Aorta (tissue), 5 donors: Measurements from ENCODE around the gene STOX2. TPM values are rescaled to one million over a fixed set of nuclear protein-coding genes. Genes with fewer than 3 reads are reported as not detected.

Experiments used
- ATAC-seq: fragments of 200-7000 bp; cut with Tn5 transposase; one replicate; pipeline ENCODE4 v1.9.1; 2022; ENCODE audit warnings: moderate library complexity; ENCODE audit not compliant: low FRiP score
- DNase-seq, 2 donors: peaks; one replicate each; pipeline ENCODE4 v3.0.0-alpha.2; 2020
- H3K27ac ChIP-seq, 2 donors: one replicate each; pipeline ENCODE4 v1.5.1; 2013; ENCODE audit warnings: low read length in 2 of 2, mild to moderate bottlenecking in 2 of 2, moderate library complexity in 2 of 2, control low read depth in 1 of 2, inconsistent platforms in 1 of 2, low read depth in 1 of 2
- H3K27me3 ChIP-seq, 2 donors: one replicate each; pipeline ENCODE4 v1.6.1; 2013; ENCODE audit warnings: control low read depth in 1 of 2, low read length in 1 of 2, mild to moderate bottlenecking in 1 of 2, moderate library complexity in 1 of 2; ENCODE audit not compliant: insufficient read depth in 2 of 2, control insufficient read depth in 1 of 2
- H3K36me3 ChIP-seq, 2 donors: one replicate each; pipeline ENCODE4 v1.6.1; 2013; ENCODE audit warnings: control low read depth in 1 of 2, low read length in 1 of 2, mild to moderate bottlenecking in 1 of 2; ENCODE audit not compliant: insufficient read depth in 2 of 2, control insufficient read depth in 1 of 2
- H3K4me1 ChIP-seq, 2 donors: one replicate each; pipeline ENCODE4 v1.6.1; 2013; ENCODE audit warnings: low read length in 2 of 2, control low read depth in 1 of 2, mild to moderate bottlenecking in 1 of 2, moderate library complexity in 1 of 2; ENCODE audit not compliant: insufficient read depth in 2 of 2, control insufficient read depth in 1 of 2
- H3K4me3 ChIP-seq, 2 donors: one replicate each; pipeline ENCODE4 v1.5.1; 2013; ENCODE audit warnings: low read length in 2 of 2, control low read depth in 1 of 2, mild to moderate bottlenecking in 1 of 2
- H3K9me3 ChIP-seq: one replicate; pipeline ENCODE4 v1.6.1; 2013; ENCODE audit warnings: mild to moderate bottlenecking, low read length; ENCODE audit not compliant: control insufficient read depth
- WGBS, 2 donors: extraction: QIAGEN DNeasy Blood & Tissue Kit; methylation state at CpG; one replicate each; pipeline ENCODE4 v1.1.7; 2013; 5-methylcytosine and 5-hydroxymethylcytosine counted together
- intact Hi-C, 2 donors: fragments of 100-400 bp; cut with DNase I; formaldehyde crosslinking; loops; one replicate each; pipeline versions ENCODE4 v1.14.2 to v1.15.0; 2022
- polyA plus RNA-seq, 2 donors: library from polyadenylated mRNA; stranded (reverse); fragments of 200-250 nt; gene quantifications; one replicate each; pipeline ENCODE4 v1.2.3, GENCODE V29; 2013
- total RNA-seq, 2 donors: library from RNA; stranded (reverse); fragmentation: NEBNext Ultra II Directional; extraction: Animal tissue kit (Norgen Biotek cat#: 25700); gene quantifications; one replicate each; pipeline ENCODE4 v1.2.1, GENCODE V29; 2021
- donor health status: healthy with polysubstance abuse.
- donor health status: Bipolar disorder and iron deficiency.
- donor health status: DM: no; HTN: no; CAD: no.
- donor health status: DM: no; HTN: no; CAD: no.
- donor health status: DM: yes; HTN: yes; CAD: no.

STOX2 gene
- total and polyA plus RNA-seq, 4 donors: 0.13 to 10.9 (median 3.1) TPM

GRCh38 chr4:183885205-183885720, 19.8 kb upstream of the STOX2 start:
- Histone ChIP-seq H3K27ac (no peak overlapping the region), H3K36me3 (no peaks in the 10 kb centered on the region), H3K27me3 (no peaks in the 10 kb centered on the region), H3K9me3 (no peaks in the 10 kb centered on the region), H3K4me3 (no peak overlapping the region), H3K4me1 (no peaks in the 10 kb centered on the region)
- no peak for DNase-seq
- intact Hi-C loops: no loop called here
- 94 to 96% methylated on average over 7 of the region's 7 CpGs for WGBS, 2 donors
- ATAC-seq: no peak

DNA sequence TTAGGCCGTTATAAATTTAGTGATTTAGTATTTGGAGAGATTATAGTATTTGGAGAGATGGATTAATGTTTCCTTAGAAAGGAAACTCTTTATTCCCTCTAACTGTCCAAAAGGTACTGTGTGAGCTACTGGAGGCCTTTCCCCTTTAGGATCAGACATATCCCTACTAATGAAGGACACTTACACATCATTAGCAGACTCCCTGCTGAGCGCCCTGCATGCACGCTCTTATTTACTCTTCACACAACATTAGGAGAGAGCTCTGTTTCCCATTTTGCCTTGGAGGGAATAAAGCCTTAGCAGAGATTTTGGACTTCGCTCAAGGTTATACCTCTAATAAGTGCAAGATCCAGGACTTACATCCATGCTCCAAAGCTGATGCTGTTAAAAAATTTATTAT, 17.8 kb upstream of the STOX2 start:
- WGBS, 2 donors: 95 to 96% methylated on average over 4 of the region's 4 CpGs

GRCh38 chr4:183888564-183888963, 16.5 kb upstream of the STOX2 start:
- no peak for ATAC-seq

More for the DNA sequence above, 17.8 kb upstream of the STOX2 start:
- H3K4me3 ChIP-seq: no peak overlapping the region
- H3K4me1 ChIP-seq: no peaks in the 10 kb centered on the region
- DNase-seq (no peak), ATAC-seq (no peak)
- no peaks in the 10 kb centered on the region for H3K36me3 ChIP-seq
- H3K27ac ChIP-seq: no peak overlapping the region
- H3K27me3 ChIP-seq: no peaks in the 10 kb centered on the region
- no peaks in the 10 kb centered on the region for H3K9me3 ChIP-seq
- intact Hi-C loops: no loop called here

GRCh38 chr4:183889190-183889589, 15.9 kb upstream of the STOX2 start:
- Histone ChIP-seq H3K9me3 (no peaks in the 10 kb centered on the region), H3K4me1 (no peaks in the 10 kb centered on the region), H3K27me3 (no peaks in the 10 kb centered on the region), H3K36me3 (no peaks in the 10 kb centered on the region), H3K27ac (no peak overlapping the region), H3K4me3 (no peak overlapping the region)
- no peak for DNase-seq
- ATAC-seq: no peak
- WGBS, 2 donors: 87 to 89% methylated on average over 5 of the region's 5 CpGs
- intact Hi-C loops: no loop called here

More at GRCh38 chr4:183888564-183888963, 16.5 kb upstream of the STOX2 start:
- no peaks in the 10 kb centered on the region for H3K36me3 ChIP-seq
- H3K27ac ChIP-seq: no peak overlapping the region
- DNase-seq: no peak
- WGBS, 2 donors: 89 to 90% methylated on average over 5 of the region's 5 CpGs
- no peaks in the 10 kb centered on the region for H3K27me3 ChIP-seq
- H3K9me3 ChIP-seq: no peaks in the 10 kb centered on the region
- H3K4me1 ChIP-seq: no peaks in the 10 kb centered on the region
- H3K4me3 ChIP-seq: no peak overlapping the region
- intact Hi-C loops: no loop called here

DNA sequence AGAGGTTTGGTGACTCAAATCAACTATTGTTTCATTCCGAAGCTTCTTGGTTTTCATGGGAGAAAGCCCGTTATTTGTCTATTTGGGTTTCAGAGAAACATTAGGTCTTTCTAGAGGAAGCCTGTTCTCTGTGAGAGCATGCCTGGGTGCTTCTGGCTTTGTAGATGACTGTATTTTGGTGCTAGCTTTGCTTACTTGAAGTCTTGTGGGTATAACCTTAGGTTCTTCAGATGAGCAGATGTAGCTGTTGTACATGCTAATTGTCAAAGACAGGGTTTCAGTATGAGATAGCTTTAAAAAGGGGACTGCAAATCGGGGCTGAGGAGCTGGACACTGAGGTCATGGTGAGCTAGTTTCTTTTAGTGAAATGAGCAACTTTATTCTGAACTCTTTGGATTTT, 7.9 kb upstream of the STOX2 start:
- 90 to 91% methylated on average over 3 of the region's 3 CpGs for WGBS, 2 donors

DNA sequence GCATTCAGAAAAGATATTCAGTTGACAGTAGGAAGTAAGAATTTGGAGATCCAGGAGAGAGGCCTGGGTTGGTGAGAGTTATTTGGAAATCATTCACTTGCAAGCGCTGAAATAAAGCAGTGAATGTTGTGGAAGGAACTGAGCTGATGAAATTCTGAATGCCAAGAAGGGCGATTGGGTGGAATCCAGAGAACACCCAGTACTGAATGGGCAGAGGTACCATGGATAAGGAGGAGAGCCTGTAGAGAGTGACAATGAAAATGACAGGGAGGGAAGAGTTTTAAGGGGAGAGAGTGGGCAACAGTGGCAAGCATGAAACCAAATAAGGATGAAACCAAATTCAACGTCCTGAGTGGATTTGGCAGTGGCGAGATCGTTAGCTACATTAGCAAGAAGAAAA, 6.7 kb upstream of the STOX2 start:
- no peak for ATAC-seq
- no peaks in the 10 kb centered on the region for H3K36me3 ChIP-seq
- no peak for DNase-seq
- H3K27ac ChIP-seq: no peak overlapping the region
- no peaks in the 10 kb centered on the region for H3K4me1 ChIP-seq
- intact Hi-C loops: no loop called here
- 95 to 96% methylated on average over 5 of the region's 5 CpGs for WGBS, 2 donors
- no peaks in the 10 kb centered on the region for H3K9me3 ChIP-seq
- H3K4me3 ChIP-seq: no peak overlapping the region
- H3K27me3 ChIP-seq: no peaks in the 10 kb centered on the region

More for the DNA sequence above, 7.9 kb upstream of the STOX2 start:
- DNase-seq: no peak
- no peak for ATAC-seq
- Histone ChIP-seq H3K27ac (no peak overlapping the region), H3K9me3 (no peaks in the 10 kb centered on the region), H3K27me3 (no peaks in the 10 kb centered on the region), H3K4me1 (no peaks in the 10 kb centered on the region), H3K36me3 (no peaks in the 10 kb centered on the region), H3K4me3 (no peak overlapping the region)
- intact Hi-C loops: no loop called here

DNA sequence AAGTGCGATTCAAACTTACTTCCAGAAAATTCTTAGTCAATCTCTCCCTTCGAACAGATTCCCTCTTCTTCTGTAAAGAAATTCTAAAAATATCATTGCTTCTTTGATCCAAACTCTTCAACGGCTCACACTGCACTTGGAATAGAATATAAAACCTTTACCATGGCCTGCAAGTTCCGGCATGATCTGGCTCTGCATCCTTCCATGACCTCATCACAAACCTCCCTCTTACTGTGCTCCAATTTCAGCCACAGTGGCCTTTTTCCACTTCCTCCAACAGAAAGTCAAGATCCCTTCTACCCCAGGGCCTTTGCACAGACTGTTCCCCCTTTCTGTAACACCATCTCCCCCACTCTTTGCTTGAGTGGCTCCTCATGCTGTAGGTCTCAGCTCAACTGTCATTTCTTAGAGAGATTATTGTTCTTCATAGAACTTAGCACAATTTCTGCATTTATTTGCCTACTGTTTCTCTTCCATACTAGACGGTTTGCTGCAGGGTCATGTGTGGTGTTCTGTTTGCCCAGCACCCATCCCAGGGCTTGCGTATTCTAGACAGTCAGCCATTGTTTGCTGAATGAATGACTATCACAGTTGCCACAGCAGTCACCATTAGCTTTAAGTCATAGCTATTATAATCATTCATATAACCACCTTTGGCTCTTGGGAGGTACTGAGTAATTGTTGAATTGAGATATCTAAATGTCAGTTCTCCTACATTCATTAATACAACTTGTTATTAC, 1.9 kb upstream of the STOX2 start:
- DNase-seq (no peak), ATAC-seq (no peak)
- no peak overlapping the region for H3K27ac ChIP-seq
- no peaks in the 10 kb centered on the region for H3K9me3 ChIP-seq
- H3K4me1 ChIP-seq: no peaks in the 10 kb centered on the region
- H3K4me3 ChIP-seq: no peak overlapping the region
- no peaks in the 10 kb centered on the region for H3K36me3 ChIP-seq
- WGBS, 2 donors: 68 to 86% methylated on average over 6 of the region's 6 CpGs
- H3K27me3 ChIP-seq: no peaks in the 10 kb centered on the region
- intact Hi-C loops: loop anchor here in 1 of 2 donors (5.0 kb wide), 1 partner anchor 61 kb away; no protein-coding TSS in a partner anchor

DNA sequence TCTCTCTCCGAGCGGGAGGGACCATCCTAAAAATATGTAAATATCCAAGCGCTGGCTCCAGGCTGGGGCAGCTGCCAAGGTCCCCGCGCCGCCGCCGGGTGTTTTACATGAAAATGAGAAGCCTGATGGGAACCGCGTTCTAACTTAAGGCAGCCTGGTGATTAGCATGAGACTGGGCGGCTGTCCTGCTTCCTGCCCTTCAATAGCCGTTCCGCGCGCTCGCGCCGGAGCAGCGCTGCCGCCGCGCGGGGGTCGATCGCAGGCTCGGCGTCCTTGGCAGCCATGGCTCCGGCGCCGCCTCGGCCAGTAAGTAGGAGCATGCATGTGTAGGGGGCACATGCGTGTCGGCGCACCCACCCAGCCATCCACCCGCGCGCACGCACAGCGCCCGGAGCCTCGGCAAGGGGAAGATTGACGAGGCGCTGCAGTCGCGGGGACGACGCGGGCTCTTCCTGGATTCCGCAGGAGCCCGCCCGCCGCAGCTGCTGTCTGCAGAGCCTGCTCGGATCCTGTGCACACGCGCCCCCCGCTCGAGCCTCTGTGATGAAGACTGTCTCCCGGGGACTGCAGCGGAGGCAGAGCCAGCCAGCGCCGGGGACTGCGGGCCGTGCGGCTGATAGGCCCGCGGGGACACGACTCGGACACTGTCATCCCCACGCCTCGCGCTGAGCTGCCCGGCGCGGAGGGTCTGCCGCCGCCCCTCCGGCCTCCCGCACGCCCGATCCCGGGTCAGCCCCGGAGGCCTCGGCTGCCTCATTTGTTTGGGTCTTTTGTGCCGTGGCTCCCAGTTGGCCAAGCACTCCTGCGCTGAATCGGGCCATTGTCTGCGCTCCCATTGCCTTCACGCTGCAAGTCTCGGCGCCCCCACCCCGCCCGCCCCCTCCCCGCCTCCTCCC, 734 bp downstream of the STOX2 start:
- peak overlapping the region; percentile 78 to 80 for H3K4me3 ChIP-seq
- ATAC-seq (peak; percentile 77), DNase-seq (peak; percentile 51 to 78)
- peak overlapping the region in 1 of 2 donors; percentile 28 for H3K27ac ChIP-seq
- no peaks in the 10 kb centered on the region for H3K36me3 ChIP-seq
- no peaks in the 10 kb centered on the region for H3K9me3 ChIP-seq
- no peaks in the 10 kb centered on the region for H3K4me1 ChIP-seq
- intact Hi-C loops: loop anchor here in 1 of 2 donors (2.0 to 5.0 kb wide), 3 partner anchors 27 to 81 kb away; no protein-coding TSS in a partner anchor
- WGBS, 2 donors: 0 to 1% methylated on average over 70 to 93 of the region's 93 CpGs
- H3K27me3 ChIP-seq: no peaks in the 10 kb centered on the region
